Activated B cell treated with CpG ODN at 0.5 μM for 24 hours (primary cell): Measurements from ENCODE around the gene PPFIBP1. TPM values are rescaled to one million over a fixed set of nuclear protein-coding genes. Genes with fewer than 3 reads are reported as not detected.

ENCODE experiments used
- ATAC-seq: fragments of 200-7000 bp; cut with Tn5 transposase; one replicate; pipeline ENCODE4 v1.10.0; 2021; ENCODE audit warnings: low read depth, mild to moderate bottlenecking, moderate library complexity
- CTCF ChIA-PET: fragments of 350-600 bp; sonication (Branson Sonifier 250); formaldehyde crosslinking; loops from one replicate; lab custom pipeline; 2021; ENCODE audit warnings: antibody characterized with exemption; lab: Charles Lee
- POLR2A ChIA-PET: fragments of 350-600 bp; sonication (Branson Sonifier 250); formaldehyde crosslinking; loops from one replicate; lab custom pipeline; 2021; ENCODE audit warnings: antibody characterized with exemption; lab: Charles Lee
- DNase-seq: peaks from one replicate; pipeline ENCODE4 v3.0.0; 2022
- H3K27ac Mint-ChIP-seq: one replicate; pipeline ENCODE4 v1.8.0; 2020; ENCODE audit warnings: mixed read lengths
- H3K27me3 Mint-ChIP-seq: one replicate; pipeline ENCODE4 v1.8.0; 2021; ENCODE audit warnings: mixed read lengths
- H3K36me3 Mint-ChIP-seq: one replicate; pipeline ENCODE4 v1.8.0; 2021; ENCODE audit warnings: low read depth, mixed read lengths
- H3K4me1 Mint-ChIP-seq: one replicate; pipeline ENCODE4 v1.8.0; 2021; ENCODE audit warnings: mixed read lengths
- H3K4me3 Mint-ChIP-seq: one replicate; pipeline ENCODE4 v1.8.0; 2020; ENCODE audit warnings: mild to moderate bottlenecking, mixed read lengths
- H3K9me3 Mint-ChIP-seq: one replicate; pipeline ENCODE4 v1.8.0; 2020; ENCODE audit warnings: mixed read lengths
- intact Hi-C: fragments of 100-400 bp; cut with micrococcal nuclease; formaldehyde crosslinking; loops from one replicate; pipeline ENCODE4 v1.15.1; 2024
- total RNA-seq: library from RNA; stranded (reverse); gene quantifications from 2 replicates; pipeline ENCODE4 v1.2.3, GENCODE V29; 2022
- TF ChIP-seq, protein P1 (sequence below): fragments of 200-600 bp; IDR thresholded peaks from one replicate; pipeline ENCODE4 v1.8.0; 2022; ENCODE audit warnings: antibody characterized with exemption, mild to moderate bottlenecking

The PPFIBP1 gene
- total RNA-seq, 1 donor from 2014 or later: 8.1 TPM

DNA sequence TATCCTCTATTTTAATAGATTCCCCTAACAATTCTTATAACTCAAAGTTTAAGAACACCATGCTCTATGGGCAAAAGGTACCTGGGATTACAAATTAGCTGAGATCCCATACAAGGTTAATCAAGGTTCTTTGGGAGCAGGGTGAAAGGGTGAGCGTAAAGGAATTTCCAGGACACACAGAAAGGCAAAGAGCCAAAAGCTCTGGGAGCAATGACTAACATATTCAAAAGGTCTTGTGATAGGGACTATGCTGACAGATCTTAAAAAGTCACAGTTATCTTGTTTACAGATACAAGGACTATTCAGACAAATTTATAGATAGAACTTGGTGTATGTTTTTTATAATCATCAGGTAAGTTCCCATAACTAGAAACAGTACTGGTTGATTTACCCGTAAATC is 19.5 kb upstream of the PPFIBP1 start:
- peaks cover 5% of the 10 kb centered on the region for H3K27me3 Mint-ChIP-seq
- no peak for DNase-seq
- ATAC-seq: no peak
- peaks cover 2% of the 10 kb centered on the region for H3K9me3 Mint-ChIP-seq
- H3K36me3 Mint-ChIP-seq: no peaks in the 10 kb centered on the region
- TF ChIP-seq, protein P1, sequence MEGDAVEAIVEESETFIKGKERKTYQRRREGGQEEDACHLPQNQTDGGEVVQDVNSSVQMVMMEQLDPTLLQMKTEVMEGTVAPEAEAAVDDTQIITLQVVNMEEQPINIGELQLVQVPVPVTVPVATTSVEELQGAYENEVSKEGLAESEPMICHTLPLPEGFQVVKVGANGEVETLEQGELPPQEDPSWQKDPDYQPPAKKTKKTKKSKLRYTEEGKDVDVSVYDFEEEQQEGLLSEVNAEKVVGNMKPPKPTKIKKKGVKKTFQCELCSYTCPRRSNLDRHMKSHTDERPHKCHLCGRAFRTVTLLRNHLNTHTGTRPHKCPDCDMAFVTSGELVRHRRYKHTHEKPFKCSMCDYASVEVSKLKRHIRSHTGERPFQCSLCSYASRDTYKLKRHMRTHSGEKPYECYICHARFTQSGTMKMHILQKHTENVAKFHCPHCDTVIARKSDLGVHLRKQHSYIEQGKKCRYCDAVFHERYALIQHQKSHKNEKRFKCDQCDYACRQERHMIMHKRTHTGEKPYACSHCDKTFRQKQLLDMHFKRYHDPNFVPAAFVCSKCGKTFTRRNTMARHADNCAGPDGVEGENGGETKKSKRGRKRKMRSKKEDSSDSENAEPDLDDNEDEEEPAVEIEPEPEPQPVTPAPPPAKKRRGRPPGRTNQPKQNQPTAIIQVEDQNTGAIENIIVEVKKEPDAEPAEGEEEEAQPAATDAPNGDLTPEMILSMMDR: no peak
- intact Hi-C loops: no loop called here
- H3K27ac Mint-ChIP-seq: no peak overlapping the region
- H3K4me3 Mint-ChIP-seq: no peak overlapping the region
- CTCF ChIA-PET: no interaction called here
- no peaks in the 10 kb centered on the region for H3K4me1 Mint-ChIP-seq
- POLR2A ChIA-PET: no interaction called here

DNA sequence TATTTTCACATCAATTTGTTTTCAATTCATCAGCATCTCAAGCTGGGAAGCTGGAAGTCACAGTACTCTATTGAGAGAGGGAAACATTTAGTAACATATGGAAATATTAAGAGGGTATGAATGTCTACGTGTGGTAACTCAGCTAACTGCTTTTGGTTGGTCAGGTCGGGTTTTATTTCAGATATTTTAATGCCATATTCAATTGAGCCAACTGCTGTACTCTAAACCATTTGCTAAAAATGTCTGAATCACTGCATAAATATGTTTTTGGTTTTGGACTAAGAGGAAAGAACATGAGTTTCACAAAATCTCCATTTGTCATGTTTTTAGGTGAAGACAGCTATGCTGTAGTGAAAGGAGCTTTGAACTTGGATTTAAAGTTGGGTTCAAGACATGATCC is 18.9 kb upstream of the PPFIBP1 start:
- Mint-ChIP-seq H3K36me3 (no peaks in the 10 kb centered on the region), H3K27me3 (peaks cover 5% of the 10 kb centered on the region), H3K4me1 (no peaks in the 10 kb centered on the region), H3K4me3 (no peak overlapping the region), H3K27ac (no peak overlapping the region), H3K9me3 (peaks cover 2% of the 10 kb centered on the region)
- ChIA-PET CTCF (no interaction called here), POLR2A (no interaction called here)
- TF ChIP-seq, protein P1: no peak
- no peak for ATAC-seq
- no peak for DNase-seq
- intact Hi-C loops: no loop called here

DNA sequence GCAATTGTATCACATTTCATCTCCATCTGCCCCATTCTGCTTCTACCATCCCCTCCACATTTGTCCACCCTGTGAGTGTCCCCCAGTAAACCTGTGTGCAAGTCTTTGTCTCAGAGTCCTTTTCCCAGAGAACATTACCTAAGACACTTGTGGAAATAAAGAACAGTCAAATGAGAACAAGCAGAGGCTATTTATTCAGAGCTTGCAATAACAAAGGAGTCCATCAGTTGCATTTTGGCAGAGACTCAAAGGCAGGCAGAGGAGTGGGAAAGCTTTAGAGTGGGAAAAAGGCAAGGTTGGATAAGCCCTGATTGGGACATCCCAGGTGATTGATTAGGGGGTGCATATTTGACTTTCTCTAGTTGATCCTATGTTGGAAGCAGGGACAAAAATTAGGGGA is 18.2 kb upstream of the PPFIBP1 start:
- ChIA-PET POLR2A (no interaction called here), CTCF (no interaction called here)
- H3K27me3 Mint-ChIP-seq: peaks cover 5% of the 10 kb centered on the region
- no peak overlapping the region for H3K4me3 Mint-ChIP-seq
- H3K27ac Mint-ChIP-seq: no peak overlapping the region
- TF ChIP-seq, protein P1: no peak
- no peaks in the 10 kb centered on the region for H3K4me1 Mint-ChIP-seq
- no peak for ATAC-seq
- H3K36me3 Mint-ChIP-seq: no peaks in the 10 kb centered on the region
- DNase-seq: no peak
- intact Hi-C loops: no loop called here
- H3K9me3 Mint-ChIP-seq: peaks cover 2% of the 10 kb centered on the region

DNA sequence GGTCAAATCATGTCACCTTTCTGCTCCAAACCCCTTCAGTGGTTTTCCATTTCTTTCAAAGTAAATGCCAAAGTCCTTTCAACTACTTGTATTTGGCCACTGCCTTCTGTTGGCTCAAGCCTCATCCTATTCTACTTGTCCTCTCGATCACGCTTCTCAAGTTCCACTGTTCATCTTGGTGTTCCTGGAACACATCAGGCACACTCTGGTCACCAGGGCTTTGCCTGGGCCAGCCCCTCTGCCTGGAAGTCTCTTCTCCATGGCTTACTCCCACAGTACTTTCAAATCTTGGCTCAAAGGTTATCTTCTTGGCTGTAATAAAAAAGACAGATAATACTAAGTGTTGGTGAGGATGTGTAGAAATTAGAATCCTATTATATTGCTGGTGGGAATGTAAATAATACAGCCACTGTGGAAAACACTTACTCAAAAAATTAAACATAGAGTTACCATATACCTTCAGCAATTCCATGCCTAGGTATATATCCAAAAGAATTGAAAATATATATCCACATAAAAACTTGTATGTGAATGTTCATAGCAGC is 17.3 kb upstream of the PPFIBP1 start:
- POLR2A ChIA-PET: no interaction called here
- CTCF ChIA-PET: no interaction called here
- Mint-ChIP-seq H3K27me3 (peaks cover 5% of the 10 kb centered on the region), H3K27ac (no peak overlapping the region), H3K36me3 (no peaks in the 10 kb centered on the region), H3K4me1 (no peaks in the 10 kb centered on the region), H3K9me3 (peaks cover 2% of the 10 kb centered on the region), H3K4me3 (no peak overlapping the region)
- ATAC-seq (no peak), DNase-seq (no peak)
- TF ChIP-seq, protein P1: no peak
- intact Hi-C loops: no loop called here

DNA sequence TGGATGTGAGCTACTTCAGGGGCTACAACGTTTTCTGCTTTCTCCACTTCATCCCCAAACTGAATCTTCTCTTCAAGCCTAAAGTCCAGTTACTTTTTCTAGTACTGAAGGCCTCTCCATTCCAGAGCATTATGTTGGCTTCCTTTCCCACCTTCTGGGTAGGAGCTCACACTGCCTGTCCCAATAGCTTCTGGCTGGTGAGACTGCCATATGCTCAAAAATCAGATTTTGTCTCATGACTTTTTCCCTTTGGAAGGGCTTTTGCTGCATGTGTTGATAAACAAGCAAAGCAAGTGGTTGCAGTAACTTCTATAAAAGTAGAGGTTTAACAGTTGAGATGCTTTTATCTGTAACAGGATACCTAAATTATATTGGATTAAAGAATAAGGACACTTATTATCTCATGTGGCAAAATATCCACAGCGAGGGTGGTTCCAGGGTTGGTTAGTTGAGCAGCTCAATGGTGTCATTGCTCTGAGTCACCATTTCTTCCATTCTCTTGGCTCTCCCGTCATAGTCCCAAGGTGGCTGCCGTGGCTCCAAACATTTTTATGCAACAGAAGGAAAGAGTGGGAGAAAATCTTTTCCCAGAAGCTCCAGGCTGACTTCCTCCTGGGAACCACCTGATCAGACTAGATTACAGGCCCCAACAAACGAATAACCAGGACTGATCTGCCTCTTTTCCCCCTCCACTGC is 15.1 kb upstream of the PPFIBP1 start:
- Mint-ChIP-seq H3K36me3 (no peaks in the 10 kb centered on the region), H3K4me1 (peaks cover 2% of the 10 kb centered on the region), H3K9me3 (peaks cover 2% of the 10 kb centered on the region), H3K4me3 (no peak overlapping the region), H3K27ac (no peak overlapping the region), H3K27me3 (peaks cover 1% of the 10 kb centered on the region)
- DNase-seq: no peak
- intact Hi-C loops: no loop called here
- CTCF ChIA-PET: no interaction called here
- no peak for ATAC-seq
- POLR2A ChIA-PET: no interaction called here
- TF ChIP-seq, protein P1: no peak
